Forelimb muscle (tissue), 1 donor: Measurements from ENCODE around the gene LPIN3. TPM values are rescaled to one million over a fixed set of nuclear protein-coding genes. Genes with fewer than 3 reads are reported as not detected.

Experiments
- DNase-seq: peaks from one replicate; pipeline ENCODE4 v3.0.0-alpha.2; 2013; ENCODE audit warnings: low read depth
- polyA plus RNA-seq: library from polyadenylated mRNA; unstranded; fragments of 120-200 nt; gene quantifications from one replicate; pipeline ENCODE4 v1.2.1, GENCODE V29; 2013; ENCODE audit not compliant: insufficient read length

Gene LPIN3
- polyA plus RNA-seq, 1 donor, result 2.6 TPM

GRCh38 chr20:41327178-41327577 lies 13.4 kb upstream of the LPIN3 start:
- no peak for DNase-seq

GRCh38 chr20:41329435-41330342 lies 10.9 kb upstream of the LPIN3 start:
- no peak for DNase-seq

- no peak for DNase-seq
These were observed 10.3 kb upstream of the LPIN3 start for GRCh38 chr20:41330343-41330720.

GRCh38 chr20:41330941-41331340 lies 9.7 kb upstream of the LPIN3 start:
- no peak for DNase-seq

GRCh38 chr20:41331731-41332130 lies 8.9 kb upstream of the LPIN3 start:
- no peak for DNase-seq

GRCh38 chr20:41334036-41334435 lies 6.6 kb upstream of the LPIN3 start:
- DNase-seq, result no peak

GRCh38 chr20:41334443-41335421 lies 5.9 kb upstream of the LPIN3 start:
- no peak for DNase-seq

GRCh38 chr20:41335591-41335990 lies 5.0 kb upstream of the LPIN3 start:
- DNase-seq, result no peak

- DNase-seq, result no peak
These were observed 3.7 kb upstream of the LPIN3 start for GRCh38 chr20:41336711-41337492.

- DNase-seq, result no peak
These were observed 679 bp upstream of the LPIN3 start for GRCh38 chr20:41339957-41340326.

GRCh38 chr20:41342474-41343464 lies 2.1 kb downstream of the LPIN3 start:
- DNase-seq, result no peak

GRCh38 chr20:41344477-41344876 lies 3.9 kb downstream of the LPIN3 start:
- no peak for DNase-seq

- DNase-seq, result no peak
These were observed 4.5 kb downstream of the LPIN3 start for GRCh38 chr20:41344938-41345728.

- DNase-seq, result no peak
These were observed 5.1 kb downstream of the LPIN3 start for GRCh38 chr20:41345729-41346067.

- no peak for DNase-seq
These were observed 7.2 kb downstream of the LPIN3 start for GRCh38 chr20:41347523-41348429.

GRCh38 chr20:41348430-41349172 lies 8.0 kb downstream of the LPIN3 start:
- DNase-seq, result no peak

GRCh38 chr20:41349266-41349665 lies 8.6 kb downstream of the LPIN3 start:
- no peak for DNase-seq

GRCh38 chr20:41349943-41350342 lies 9.3 kb downstream of the LPIN3 start:
- DNase-seq, result no peak
